Glutamatergic neuron (in vitro differentiated cells): ENCODE measurements around the gene ADO. TPM values are rescaled to one million over a fixed set of nuclear protein-coding genes. Genes with fewer than 3 reads are reported as not detected.

Source experiments
- DNase-seq: peaks from one replicate; pipeline ENCODE4 v3.0.0; 2022
- H3K27ac Mint-ChIP-seq: one replicate; pipeline ENCODE4 v1.8.0; 2020; ENCODE audit warnings: mild to moderate bottlenecking, mixed read lengths, inconsistent platforms; ENCODE audit not compliant: unreplicated experiment
- H3K27me3 Mint-ChIP-seq: one replicate; pipeline ENCODE4 v1.8.0; 2020; ENCODE audit warnings: mild to moderate bottlenecking, moderate library complexity, mixed read lengths, inconsistent platforms; ENCODE audit not compliant: unreplicated experiment
- H3K36me3 Mint-ChIP-seq: one replicate; pipeline ENCODE4 v1.8.0; 2020; ENCODE audit warnings: mild to moderate bottlenecking, mixed read lengths, inconsistent platforms; ENCODE audit not compliant: unreplicated experiment
- H3K4me1 Mint-ChIP-seq: one replicate; pipeline ENCODE4 v1.8.0; 2020; ENCODE audit warnings: mild to moderate bottlenecking, low read depth, mixed read lengths, inconsistent platforms; ENCODE audit not compliant: unreplicated experiment
- H3K4me3 Mint-ChIP-seq: one replicate; pipeline ENCODE4 v1.8.0; 2020; ENCODE audit warnings: mild to moderate bottlenecking, mixed read lengths, inconsistent platforms; ENCODE audit not compliant: unreplicated experiment
- H3K9me3 Mint-ChIP-seq: one replicate; pipeline ENCODE4 v1.8.0; 2020; ENCODE audit warnings: mild to moderate bottlenecking, moderate library complexity, mixed read lengths, inconsistent platforms; ENCODE audit not compliant: unreplicated experiment
- CTCF ChIP-seq: fragments of 200-600 bp; sonication (generic); IDR thresholded peaks from one replicate; pipeline ENCODE4 v1.5.0; 2021; ENCODE audit not compliant: partially characterized antibody, unreplicated experiment
- total RNA-seq: library from RNA; stranded (reverse); fragmentation: NEBNext Ultra II Directional; extraction: Animal tissue kit (Norgen Biotek cat#: 25700); gene quantifications from one replicate; pipeline ENCODE4 v1.2.1, GENCODE V29; 2021; ENCODE audit not compliant: unreplicated experiment

Gene ADO
- total RNA-seq, 1 donor from 2014 or later: 32.5 TPM

- Mint-ChIP-seq H3K36me3 (no peaks in the 10 kb centered on the region), H3K9me3 (no peaks in the 10 kb centered on the region), H3K27me3 (peaks cover 3% of the 10 kb centered on the region), H3K4me1 (no peaks in the 10 kb centered on the region), H3K27ac (no peak overlapping the region), H3K4me3 (no peak overlapping the region)
- no peak for DNase-seq
- TF ChIP-seq CTCF: no peak
Observed at GRCh38 chr10:62847433-62847832, 42.9 kb downstream of the ADO start.

- Mint-ChIP-seq H3K4me3 (no peak overlapping the region), H3K27ac (no peak overlapping the region), H3K36me3 (no peaks in the 10 kb centered on the region), H3K4me1 (no peaks in the 10 kb centered on the region), H3K9me3 (no peaks in the 10 kb centered on the region), H3K27me3 (no peaks in the 10 kb centered on the region)
- DNase-seq: no peak
- no peak for TF ChIP-seq CTCF
Observed at GRCh38 chr10:62850646-62851045, 46.1 kb downstream of the ADO start.

- Mint-ChIP-seq H3K4me1 (no peaks in the 10 kb centered on the region), H3K9me3 (no peaks in the 10 kb centered on the region), H3K27ac (no peak overlapping the region), H3K36me3 (no peaks in the 10 kb centered on the region), H3K4me3 (no peak overlapping the region), H3K27me3 (no peaks in the 10 kb centered on the region)
- TF ChIP-seq CTCF: peak; percentile 24
- DNase-seq: no peak
Observed at GRCh38 chr10:62851442-62851841, 46.9 kb downstream of the ADO start.

- H3K36me3 Mint-ChIP-seq: no peaks in the 10 kb centered on the region
- no peak for TF ChIP-seq CTCF
- DNase-seq: no peak
- H3K9me3 Mint-ChIP-seq: no peaks in the 10 kb centered on the region
- H3K4me3 Mint-ChIP-seq: no peak overlapping the region
- H3K4me1 Mint-ChIP-seq: no peaks in the 10 kb centered on the region
- H3K27ac Mint-ChIP-seq: no peak overlapping the region
- no peaks in the 10 kb centered on the region for H3K27me3 Mint-ChIP-seq
Observed at GRCh38 chr10:62852961-62853702, 48.6 kb downstream of the ADO start.

- Mint-ChIP-seq H3K36me3 (no peaks in the 10 kb centered on the region), H3K27ac (no peak overlapping the region), H3K4me3 (no peak overlapping the region), H3K9me3 (no peaks in the 10 kb centered on the region), H3K4me1 (no peaks in the 10 kb centered on the region), H3K27me3 (no peaks in the 10 kb centered on the region)
- no peak for DNase-seq
- TF ChIP-seq CTCF: no peak
Observed at GRCh38 chr10:62853710-62854109, 49.2 kb downstream of the ADO start.
